ENCODE results near the gene LEP. TPM values are rescaled to one million over a fixed set of nuclear protein-coding genes. Genes with fewer than 3 reads are reported as not detected.

LEP gene
- total RNA-seq, 1 experiment from 2014 or later, result not detected

GRCh38 chr7:128263420-128263819 lies 22.3 kb downstream of the LEP start:
- no peak for ATAC-seq
- RAD21 ChIA-PET (ENCODE audit: low non-redundant PET in 1 of 2, low total read pairs in 2 of 2, uncharacterized antibody in 2 of 2, unreplicated experiment in 2 of 2), result no interaction called here
- intact Hi-C loops (cut with micrococcal nuclease), result no loop called here

More at GRCh38 chr7:128263420-128263819, 22.3 kb downstream of the LEP start:
- TF ChIP-seq CTCF (IDR thresholded peaks at IDR 0.05 in 2 of 3, conservative IDR thresholded peaks at IDR 0.05 in 1 of 3; ENCODE audit: borderline replicate concordance in 1 of 3, insufficient read depth in 1 of 3, low read depth in 2 of 3, low read length in 2 of 3) (no peak), YY1 (IDR thresholded peaks at IDR 0.05; ENCODE audit: extremely low read depth, insufficient replicate concordance, low read depth, low read length) (no peak), ZFX (IDR thresholded peaks at IDR 0.05) (no peak), ZBTB33 (IDR thresholded peaks at IDR 0.05; ENCODE audit: extremely low read depth, insufficient replicate concordance, low read length) (no peak), SIN3A (IDR thresholded peaks at IDR 0.05; ENCODE audit: low read depth) (no peak), EGR1 (IDR thresholded peaks at IDR 0.05; ENCODE audit: low read depth) (no peak), RAD21 (IDR thresholded peaks at IDR 0.05; ENCODE audit: low read depth) (no peak), EZH2 (IDR thresholded peaks at IDR 0.05) (no peak), POLR2AphosphoS5 (IDR thresholded peaks at IDR 0.05; ENCODE audit: low read depth, low read length) (no peak)
- ChIA-PET POLR2A (no interaction called here), CTCF (no interaction called here)
- no TSS peak for BruUV-seq (replicated peaks)
- peaks cover 33 to 40% of the 10 kb centered on the region in 2 experiments for H3K4me1 ChIP-seq (ENCODE audit: control insufficient read depth in 1 of 2, insufficient read depth in 2 of 2, low read length in 2 of 2)
- no peaks in the 10 kb centered on the region for H3K9me2 ChIP-seq (ENCODE audit: insufficient read depth)
- no peak for DNase-seq (ENCODE audit: low read depth, low spot score)
- no peaks in the 10 kb centered on the region for H3K27me3 ChIP-seq (ENCODE audit: insufficient read depth, low read length)
- no peak overlapping the region for H3K4me2 ChIP-seq (ENCODE audit: low read length)
- H4K20me1 ChIP-seq (ENCODE audit: insufficient read depth), result no peaks in the 10 kb centered on the region
- no peak overlapping the region for H3K9ac ChIP-seq (ENCODE audit: low read length)
- no peak overlapping the region for H3K4me3 ChIP-seq (replicated peaks in 1 of 2; ENCODE audit: low read depth in 1 of 2, low read length in 2 of 2)
- H3K27ac ChIP-seq (ENCODE audit: low read depth, low read length), result no peak overlapping the region
- no peak overlapping the region for H2AFZ ChIP-seq (ENCODE audit: low read depth, low read length, poor library complexity, severe bottlenecking)
- H3K9me3 ChIP-seq (ENCODE audit: control insufficient read depth in 1 of 2, insufficient read depth in 1 of 2, low read depth in 1 of 2, low read length in 2 of 2), result no peaks in the 10 kb centered on the region
- no peaks in the 10 kb centered on the region for H3K79me2 ChIP-seq (ENCODE audit: insufficient read depth, low read length)
- no peaks in the 10 kb centered on the region for H3K36me3 ChIP-seq (ENCODE audit: control insufficient read depth in 1 of 2, insufficient read depth in 2 of 2, low read length in 2 of 2)
